Suprapubic skin (tissue), 4 donors: ENCODE data around the gene RAMAC. TPM values are rescaled to one million over a fixed set of nuclear protein-coding genes. Genes with fewer than 3 reads are reported as not detected.
"Not testable (repeated sequence)": the region's sequence is repeated elsewhere in the genome, so short reads cannot be mapped to it uniquely, and the experiment has no call there.

Source experiments
- DNase-seq, 2 donors: peaks; one replicate each; pipeline ENCODE4 v3.0.0-alpha.2; 2019; ENCODE audit warnings: low spot score in 2 of 2
- H3K27ac ChIP-seq: fragments of 200-600 bp; sonication (generic); one replicate; pipeline ENCODE4 v1.5.1; 2019
- H3K27me3 ChIP-seq: fragments of 200-600 bp; sonication (generic); one replicate; pipeline ENCODE4 v1.5.1; 2019
- H3K36me3 ChIP-seq: fragments of 200-600 bp; sonication (generic); one replicate; pipeline ENCODE4 v1.5.1; 2019
- H3K4me1 ChIP-seq: fragments of 200-600 bp; sonication (generic); one replicate; pipeline ENCODE4 v1.5.1; 2019
- H3K4me3 ChIP-seq: fragments of 200-600 bp; sonication (generic); one replicate; pipeline ENCODE4 v1.5.1; 2019; ENCODE audit warnings: mild to moderate bottlenecking
- H3K9me3 ChIP-seq: fragments of 200-600 bp; sonication (generic); one replicate; pipeline ENCODE4 v1.5.1; 2019
- CTCF ChIP-seq, 2 donors: fragments of 200-600 bp in 1 of 2; fragments of 450-650 bp in 1 of 2; sonication (generic) in 1 of 2; IDR thresholded peaks; one replicate each; pipeline ENCODE4 v1.5.1; 2016 to 2019; ENCODE audit warnings: antibody characterized with exemption in 2 of 2, mild to moderate bottlenecking in 1 of 2, moderate library complexity in 1 of 2
- EP300 ChIP-seq: sonication (generic); formaldehyde crosslinking; IDR thresholded peaks from one replicate; pipeline ENCODE4 v1.6.1; 2017; ENCODE audit warnings: antibody characterized with exemption
- POLR2A ChIP-seq, 2 donors: fragments of 450-650 bp; IDR thresholded peaks; one replicate each; pipeline ENCODE4 v1.6.1; 2017; ENCODE audit warnings: antibody characterized with exemption in 2 of 2, mild to moderate bottlenecking in 2 of 2, moderate library complexity in 2 of 2
- POLR2AphosphoS5 ChIP-seq, 3 donors: sonication (generic); formaldehyde crosslinking; IDR thresholded peaks; one replicate each; pipeline ENCODE4 v1.6.1; 2017; ENCODE audit warnings: antibody characterized with exemption in 3 of 3
- WGBS: methylation state at CpG from one replicate; pipeline ENCODE4 v1.1.5; 2018; 5-methylcytosine and 5-hydroxymethylcytosine counted together
- total RNA-seq, 4 donors: library from RNA; depleted of rRNA; stranded (reverse); fragments of >200 nt; gene quantifications; one replicate each; pipeline ENCODE4 v1.1.0, GENCODE V29; 2016

Gene RAMAC
- total RNA-seq = 10 to 100 TPM; 15.9 to 37.0 (median 22.1) TPM

GRCh38 chr15:82985688-82986441, at the start of gene RAMAC:
TSS of gene RAMAC (plus strand) at chr15:82986210. CDS start at chr15:82989019, 2,809 bp downstream.
- 5% methylated on average over 36 of the region's 45 CpGs for WGBS
- no peaks in the 10 kb centered on the region for H3K9me3 ChIP-seq
- H3K27ac ChIP-seq = peak within 1 kb of the TSS; percentile 81
- H3K27me3 ChIP-seq = no peaks in the 10 kb centered on the region
- peak within 1 kb of the TSS; percentile 88 for H3K4me3 ChIP-seq
- H3K36me3 ChIP-seq = peaks cover 20% of the 10 kb centered on the region
- no peak for TF ChIP-seq CTCF (IDR thresholded peaks at IDR 0.05)
- peak; percentile 32 to 47 for TF ChIP-seq POLR2A (IDR thresholded peaks at IDR 0.05)
- TF ChIP-seq POLR2AphosphoS5 (IDR thresholded peaks at IDR 0.05) = peak in 2 of 3 donors; percentile 12 to 86
- no peak for TF ChIP-seq EP300
- DNase-seq = peak; percentile 96 to 97
- H3K4me1 ChIP-seq = peaks cover 16% of the 10 kb centered on the region

GRCh38 chr15:82936966-82937711, 48.9 kb upstream of the RAMAC start:
- Histone ChIP-seq H3K4me3 (no peak overlapping the region), H3K9me3 (no peaks in the 10 kb centered on the region), H3K4me1 (no peaks in the 10 kb centered on the region), H3K36me3 (no peaks in the 10 kb centered on the region), H3K27ac (no peak overlapping the region), H3K27me3 (no peaks in the 10 kb centered on the region)
- no peak for DNase-seq
- no peak for TF ChIP-seq POLR2AphosphoS5 (IDR thresholded peaks at IDR 0.05)
- TF ChIP-seq EP300 = no peak
- TF ChIP-seq POLR2A (IDR thresholded peaks at IDR 0.05) = no peak
- TF ChIP-seq CTCF (IDR thresholded peaks at IDR 0.05) = no peak
- 80% methylated on average over 4 of the region's 4 CpGs for WGBS

GRCh38 chr15:82937712-82938058, 48.3 kb upstream of the RAMAC start:
- no peaks in the 10 kb centered on the region for H3K4me1 ChIP-seq
- H3K4me3 ChIP-seq = no peak overlapping the region
- no peaks in the 10 kb centered on the region for H3K27me3 ChIP-seq
- no peaks in the 10 kb centered on the region for H3K36me3 ChIP-seq
- TF ChIP-seq POLR2AphosphoS5 (IDR thresholded peaks at IDR 0.05) (no peak), EP300 (no peak), CTCF (IDR thresholded peaks at IDR 0.05) (no peak), POLR2A (IDR thresholded peaks at IDR 0.05) (no peak)
- H3K27ac ChIP-seq = no peak overlapping the region
- no peaks in the 10 kb centered on the region for H3K9me3 ChIP-seq
- no peak for DNase-seq
- WGBS = 88% methylated on average over 5 of the region's 5 CpGs

- H3K4me3 ChIP-seq, H3K9me3 ChIP-seq, H3K36me3 ChIP-seq, H3K4me1 ChIP-seq, DNase-seq, H3K27me3 ChIP-seq, H3K27ac ChIP-seq: not testable (repeated sequence)
- 93% methylated on average over 6 of the region's 6 CpGs for WGBS
These were observed 46.3 kb upstream of the RAMAC start for GRCh38 chr15:82939678-82940077.

- TF ChIP-seq POLR2AphosphoS5 (IDR thresholded peaks at IDR 0.05) (no peak), CTCF (IDR thresholded peaks at IDR 0.05) (no peak), POLR2A (IDR thresholded peaks at IDR 0.05) (no peak), EP300 (no peak)
- Histone ChIP-seq H3K4me3 (no peak overlapping the region), H3K4me1 (peaks cover 3% of the 10 kb centered on the region), H3K9me3 (no peaks in the 10 kb centered on the region), H3K36me3 (no peaks in the 10 kb centered on the region), H3K27ac (no peak overlapping the region), H3K27me3 (no peaks in the 10 kb centered on the region)
- no peak for DNase-seq
- 55% methylated on average over 8 of the region's 8 CpGs for WGBS
These were observed 43.3 kb upstream of the RAMAC start for GRCh38 chr15:82942691-82943090.
